Embryonic facial prominence (tissue), 1 donor: ENCODE measurements around the gene DQX1.
"Not testable (repeated sequence)": the region's sequence is repeated elsewhere in the genome, so short reads cannot be mapped to it uniquely, and the experiment has no call there.

Source experiments
- DNase-seq: peaks from one replicate; pipeline ENCODE4 v3.0.0-alpha.2; 2016; ENCODE audit errors: extremely low spot score

DQX1 gene

DNA sequence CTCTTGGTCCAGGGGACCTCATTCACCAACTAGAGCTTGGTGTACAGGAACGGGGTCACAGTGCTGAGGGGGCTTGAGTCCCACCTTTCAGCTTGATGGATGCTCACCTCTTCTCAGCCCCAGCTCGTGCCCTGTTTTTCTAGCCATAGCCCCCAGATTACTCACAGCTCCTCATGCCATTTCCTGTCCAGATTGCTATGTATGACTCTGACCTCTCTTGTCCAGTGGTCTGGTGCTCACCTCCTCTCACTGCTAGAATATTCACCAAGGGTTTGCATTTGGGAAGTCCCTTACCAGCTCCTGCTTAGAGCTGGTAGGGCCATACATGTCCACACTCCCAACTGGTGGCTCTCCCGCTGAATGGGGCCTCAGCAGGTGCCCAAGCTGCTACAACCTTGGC lies 32.5 kb downstream of the DQX1 start:
- no peak for DNase-seq

DNA sequence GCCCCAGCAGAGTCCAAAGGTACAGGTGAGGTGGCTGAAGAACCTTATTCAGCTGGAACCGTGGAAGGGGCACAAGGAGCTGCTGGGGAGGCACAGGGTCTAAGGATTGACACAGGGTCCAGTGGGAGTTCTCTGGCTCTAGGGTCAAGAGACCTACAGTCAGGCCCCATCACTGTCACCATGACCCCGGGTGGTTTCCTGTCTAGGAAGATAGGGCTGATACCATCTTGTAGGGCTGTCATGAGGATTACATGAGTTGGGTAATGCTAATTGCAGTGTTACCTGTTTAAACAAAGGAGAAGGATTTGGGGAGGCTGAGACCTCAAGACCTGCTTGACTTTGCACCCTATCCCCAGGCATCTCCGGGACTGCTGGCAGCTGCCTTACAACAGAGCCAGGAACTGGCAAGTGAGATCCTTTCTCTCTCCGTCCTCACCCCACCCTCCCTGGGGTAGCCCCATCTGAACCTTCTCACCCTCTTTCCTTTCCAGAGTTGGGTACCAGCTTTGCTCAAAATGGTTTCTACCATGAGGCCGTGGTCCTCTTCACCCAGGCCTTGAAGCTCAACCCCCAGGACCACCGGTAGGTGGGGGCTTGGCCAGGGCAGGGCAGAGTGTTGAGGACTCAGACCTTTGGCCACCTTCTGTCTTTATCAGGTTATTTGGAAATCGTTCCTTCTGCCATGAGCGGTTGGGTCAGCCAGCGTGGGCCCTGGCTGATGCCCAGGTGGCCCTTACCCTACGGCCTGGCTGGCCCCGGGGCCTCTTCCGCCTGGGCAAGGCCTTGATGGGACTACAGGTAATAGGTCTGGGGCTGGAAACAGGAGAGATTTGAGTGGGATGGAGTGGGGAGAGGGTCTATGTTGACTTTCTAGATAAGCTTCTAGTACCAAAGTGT lies 34.1 kb downstream of the DQX1 start:
- no peak for DNase-seq

DNA sequence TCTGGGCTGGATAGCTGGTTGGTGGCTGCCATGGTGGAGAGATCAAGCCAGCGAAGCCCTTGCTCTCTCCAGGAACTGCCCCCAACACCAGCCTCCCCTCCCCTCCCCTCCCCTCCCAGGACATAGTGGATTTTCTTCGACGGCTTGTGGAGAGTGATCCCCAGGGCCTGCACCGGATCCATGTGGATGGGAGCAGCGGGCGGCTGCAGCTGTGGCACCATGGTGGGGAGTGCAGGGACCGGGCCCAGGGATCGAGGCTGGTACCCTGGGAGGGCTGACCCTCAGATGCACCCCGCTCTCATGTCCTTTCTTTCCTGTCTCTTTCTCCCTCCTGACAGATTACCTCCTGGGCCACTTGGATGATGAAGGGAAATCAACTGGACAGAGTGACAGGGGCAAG lies 36.1 kb downstream of the DQX1 start:
- DNase-seq, result no peak

DNA sequence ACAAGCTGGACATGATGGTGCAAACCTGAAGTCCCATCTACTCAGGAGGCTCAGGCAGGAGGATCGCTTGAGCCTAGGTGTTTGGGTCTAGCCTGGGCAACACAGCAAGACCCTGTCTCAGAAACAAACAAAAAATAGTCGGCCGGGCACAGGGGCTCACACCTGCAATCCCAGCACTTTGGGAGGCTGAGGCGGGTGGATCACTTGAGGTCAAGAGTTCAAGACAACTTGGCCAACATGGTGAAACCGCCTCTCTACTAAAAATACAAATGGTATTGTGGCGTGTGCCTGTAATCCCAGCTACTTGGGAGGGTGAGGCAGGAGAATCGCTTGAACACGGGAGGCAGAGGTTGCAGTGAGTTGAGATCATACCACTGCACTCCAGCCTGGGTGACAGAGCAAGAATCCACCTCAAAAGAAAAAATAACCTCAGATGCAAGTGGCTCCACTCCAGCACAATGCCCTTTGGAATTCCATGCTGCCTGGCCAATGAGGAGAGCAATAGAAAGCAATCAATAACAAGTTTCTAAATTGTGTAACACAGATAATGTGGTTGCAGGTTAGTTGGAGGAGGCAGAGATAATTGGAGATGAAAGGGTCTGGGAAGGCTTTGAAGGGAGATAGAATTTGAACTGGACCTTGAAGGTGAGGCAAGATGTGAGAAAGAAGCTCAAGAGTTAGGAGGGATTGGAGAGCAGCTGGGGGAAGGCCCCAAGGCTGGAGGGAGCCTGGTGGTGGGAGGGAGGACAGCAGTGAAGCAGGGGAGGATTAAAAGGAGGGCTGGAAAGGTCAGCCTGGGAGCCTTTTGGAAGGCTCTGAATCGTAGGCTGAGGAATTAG lies 37.2 kb downstream of the DQX1 start:
- no peak for DNase-seq

DNA sequence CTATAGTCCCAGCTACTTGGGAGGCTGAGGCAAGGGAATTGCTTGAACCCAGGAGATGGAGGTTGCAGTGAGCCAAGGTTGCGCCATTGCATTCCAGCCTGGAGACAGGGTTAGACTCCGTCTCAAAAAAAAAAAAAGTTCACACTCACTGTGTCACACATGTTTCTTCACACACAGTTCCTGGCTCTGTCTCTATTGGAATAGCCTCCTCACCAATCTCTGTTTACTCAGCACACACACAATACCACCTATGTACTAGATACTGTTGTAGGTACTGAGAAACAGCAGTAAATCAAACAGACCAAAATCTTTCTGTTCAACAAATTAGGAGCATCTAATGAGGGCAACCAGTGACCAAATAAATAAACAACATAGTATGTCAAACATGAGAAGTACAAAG lies 39.9 kb downstream of the DQX1 start:
- no peak for DNase-seq

DNA sequence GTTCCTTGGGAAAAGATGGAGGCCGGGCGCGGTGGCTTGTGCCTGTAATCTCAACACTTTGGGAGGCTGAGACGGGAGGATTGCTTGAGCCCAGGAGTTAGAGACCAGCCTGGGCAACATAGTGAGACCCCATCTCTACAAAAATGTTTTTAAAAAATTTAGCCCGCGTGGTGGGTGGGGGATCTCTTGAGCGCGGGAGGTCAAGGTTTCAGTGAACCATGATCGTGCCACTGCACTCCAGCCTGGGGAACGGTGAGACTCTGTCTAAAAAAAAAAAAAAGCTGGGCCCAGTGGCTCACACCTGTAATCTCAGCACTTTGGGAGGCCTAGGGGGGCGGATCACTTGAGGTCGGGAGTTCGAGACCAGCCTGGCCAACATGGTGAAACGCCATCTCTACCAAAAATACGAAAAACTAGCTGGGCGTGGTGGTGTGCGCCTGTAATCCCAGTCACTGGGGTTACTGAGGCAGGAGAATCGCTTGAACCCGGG lies 42.3 kb downstream of the DQX1 start:
- DNase-seq, result not testable (repeated sequence)

DNA sequence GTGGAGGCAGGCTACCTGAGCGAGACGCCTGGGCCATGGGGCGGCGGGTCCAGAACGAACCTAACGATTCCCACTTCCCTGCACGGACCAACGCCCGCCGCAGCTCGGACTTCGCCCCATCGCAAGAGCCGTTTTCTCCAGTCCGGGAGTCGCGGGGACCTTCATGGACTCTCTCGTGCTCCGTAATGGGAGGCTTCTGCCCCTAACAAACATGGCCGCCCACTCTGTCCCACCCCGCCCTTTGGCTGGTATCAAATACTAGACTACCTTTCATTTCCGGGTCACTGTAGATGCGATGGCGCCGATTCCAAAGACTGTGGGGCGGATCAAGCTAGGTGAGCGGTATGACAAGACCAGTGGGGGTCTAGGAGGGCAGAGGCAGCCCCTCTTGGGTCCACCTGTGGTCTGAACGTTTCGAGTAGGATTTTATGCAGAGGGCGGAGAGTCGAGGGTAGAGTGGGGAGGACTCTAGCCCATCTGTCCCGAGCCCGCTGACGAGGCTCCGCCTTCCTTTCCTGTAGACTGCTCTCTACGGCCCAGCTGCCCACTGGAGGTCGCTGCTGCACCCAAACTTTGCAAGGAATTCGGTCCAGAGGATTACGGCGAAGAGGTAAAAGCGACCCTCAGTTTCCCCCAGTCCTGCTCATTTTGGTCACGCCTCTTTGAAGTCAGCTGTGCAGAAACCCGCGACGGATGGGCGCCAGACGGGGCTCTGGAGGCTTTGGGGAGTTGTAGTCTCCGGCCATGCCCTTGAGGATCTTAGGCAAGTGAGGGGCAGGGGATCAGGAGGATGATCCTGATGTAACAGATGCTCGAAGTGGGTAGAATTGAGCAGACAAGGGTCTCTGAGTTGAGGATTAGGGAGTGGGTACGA lies 43.0 kb downstream of the DQX1 start, which contains the start of the genes CCDC142 and TTC31:
Gene CCDC142, minus strand, starts transcription at position 198 of the 874 bp plus-strand sequence. Its CDS starts 161 bp downstream, at position 37.
Gene TTC31, plus strand, starts transcription at position 281 of the 874 bp plus-strand sequence. Its CDS starts 15 bp downstream, at position 296.
- peak; percentile 95 for DNase-seq

DNA sequence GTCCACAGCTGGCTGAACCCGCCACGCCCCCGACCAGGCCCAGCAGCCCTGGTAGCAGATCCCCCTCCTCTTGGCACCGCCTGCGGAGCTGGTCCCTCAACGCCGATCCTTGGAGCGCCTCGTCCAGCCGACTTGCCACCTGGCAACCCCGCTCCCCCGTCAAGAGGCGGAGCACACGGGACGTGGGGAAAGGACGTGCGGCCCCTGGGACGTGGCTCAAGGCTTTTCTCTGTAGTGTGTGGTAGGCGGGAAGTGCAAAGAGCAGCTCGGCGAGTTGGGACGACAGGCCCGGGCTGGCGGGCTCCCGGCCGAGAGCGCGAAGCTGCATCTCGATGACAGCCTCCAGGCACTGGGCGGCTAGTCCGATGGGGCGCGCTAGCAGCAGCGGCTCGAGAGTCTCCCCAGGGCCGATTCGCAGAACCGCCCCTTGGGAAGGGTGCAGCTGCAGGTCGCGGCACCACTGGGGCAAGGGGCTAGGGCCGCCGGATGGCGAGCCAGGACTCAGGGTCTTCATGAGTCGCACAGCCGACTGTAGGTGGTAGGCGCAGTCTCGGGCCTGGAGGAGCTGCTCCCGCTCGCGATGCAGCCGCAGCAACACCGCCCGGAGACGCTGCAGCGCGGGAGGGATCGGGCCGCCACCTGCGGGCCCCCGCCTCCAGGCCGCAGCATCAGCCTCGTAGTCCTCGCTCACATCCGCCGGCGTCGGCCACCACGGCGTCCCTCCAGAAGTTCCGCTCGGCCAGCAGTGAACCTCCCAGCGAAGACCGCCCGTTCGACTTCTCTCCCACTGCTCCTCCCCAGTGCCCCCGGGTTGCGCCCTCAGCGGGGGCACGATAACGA lies 43.9 kb downstream of the DQX1 start:
- DNase-seq, result no peak

DNA sequence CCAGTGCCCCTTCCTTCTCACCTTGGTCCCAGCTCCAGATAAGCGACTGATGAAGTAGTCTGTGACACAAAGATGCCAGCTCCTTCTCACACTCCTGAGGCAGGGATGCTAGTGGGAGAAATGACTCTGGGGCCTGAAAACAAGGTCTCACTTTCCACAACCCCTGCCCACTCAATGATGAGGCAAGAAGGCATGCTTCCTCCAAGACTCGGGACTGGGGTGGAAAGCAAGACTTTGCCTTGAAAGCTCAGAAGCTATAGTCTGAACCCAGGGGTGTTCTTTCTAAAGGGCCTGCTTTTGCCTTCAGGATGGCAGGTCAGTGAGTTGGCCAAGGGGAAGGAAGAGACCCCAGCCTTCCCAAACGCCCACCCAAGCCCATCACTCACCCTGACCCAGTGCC lies 44.6 kb downstream of the DQX1 start:
- no peak for DNase-seq

DNA sequence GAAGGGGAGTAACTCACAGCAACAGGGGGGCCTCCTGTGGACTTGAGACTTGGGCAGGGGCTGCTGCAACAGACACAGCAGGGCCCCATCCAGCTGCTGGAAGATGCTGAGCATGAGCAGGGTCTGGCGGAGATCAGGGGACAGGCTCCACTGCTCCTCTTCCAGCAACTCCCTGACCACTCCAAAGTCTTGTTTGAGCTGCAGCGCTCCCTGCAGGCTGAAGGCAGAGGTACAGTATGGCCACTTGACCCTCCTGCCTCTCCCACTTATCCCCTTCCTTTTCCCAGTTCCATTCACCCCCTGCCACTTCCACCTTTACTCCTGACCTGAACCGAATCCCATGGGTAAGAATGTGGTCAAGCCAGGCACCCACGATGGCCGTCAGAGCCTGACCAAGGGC lies 51.1 kb downstream of the DQX1 start:
- DNase-seq, result no peak

DNA sequence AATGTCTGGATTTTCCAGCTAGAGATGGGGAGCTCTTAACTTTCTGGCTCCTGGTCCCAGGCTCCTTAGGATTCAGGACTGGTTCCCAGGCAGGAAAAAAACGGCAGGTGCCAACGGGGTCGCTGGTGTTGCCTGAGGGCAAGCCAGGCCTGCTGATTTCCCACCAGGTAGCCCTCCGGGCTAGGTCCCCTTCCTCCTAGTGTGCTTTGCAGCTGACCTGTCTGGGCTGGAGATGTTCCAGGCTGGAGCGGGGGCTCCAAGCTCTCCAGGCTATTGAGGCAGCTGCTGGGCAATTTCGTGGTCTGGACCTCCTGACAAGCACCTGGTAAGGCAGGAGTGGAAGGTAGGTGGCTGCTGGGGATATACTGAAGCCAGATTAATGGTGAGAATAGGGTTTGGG lies 51.5 kb downstream of the DQX1 start:
- no peak for DNase-seq

DNA sequence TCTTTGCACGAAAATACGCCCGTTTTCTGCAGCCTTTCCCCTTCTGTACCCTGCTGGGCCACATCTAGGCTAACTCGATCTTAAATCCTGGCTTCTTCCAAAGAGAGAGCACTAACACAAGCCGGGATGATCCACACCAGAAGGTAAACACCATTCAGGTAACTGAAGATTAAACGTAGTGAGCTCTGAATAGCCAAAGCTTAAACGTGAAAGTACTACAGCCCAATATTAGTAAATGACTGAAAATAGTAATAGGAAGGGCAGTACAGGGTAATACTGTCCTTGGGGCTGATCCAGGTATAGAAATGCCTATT lies 53.1 kb downstream of the DQX1 start:
- no peak for DNase-seq

DNA sequence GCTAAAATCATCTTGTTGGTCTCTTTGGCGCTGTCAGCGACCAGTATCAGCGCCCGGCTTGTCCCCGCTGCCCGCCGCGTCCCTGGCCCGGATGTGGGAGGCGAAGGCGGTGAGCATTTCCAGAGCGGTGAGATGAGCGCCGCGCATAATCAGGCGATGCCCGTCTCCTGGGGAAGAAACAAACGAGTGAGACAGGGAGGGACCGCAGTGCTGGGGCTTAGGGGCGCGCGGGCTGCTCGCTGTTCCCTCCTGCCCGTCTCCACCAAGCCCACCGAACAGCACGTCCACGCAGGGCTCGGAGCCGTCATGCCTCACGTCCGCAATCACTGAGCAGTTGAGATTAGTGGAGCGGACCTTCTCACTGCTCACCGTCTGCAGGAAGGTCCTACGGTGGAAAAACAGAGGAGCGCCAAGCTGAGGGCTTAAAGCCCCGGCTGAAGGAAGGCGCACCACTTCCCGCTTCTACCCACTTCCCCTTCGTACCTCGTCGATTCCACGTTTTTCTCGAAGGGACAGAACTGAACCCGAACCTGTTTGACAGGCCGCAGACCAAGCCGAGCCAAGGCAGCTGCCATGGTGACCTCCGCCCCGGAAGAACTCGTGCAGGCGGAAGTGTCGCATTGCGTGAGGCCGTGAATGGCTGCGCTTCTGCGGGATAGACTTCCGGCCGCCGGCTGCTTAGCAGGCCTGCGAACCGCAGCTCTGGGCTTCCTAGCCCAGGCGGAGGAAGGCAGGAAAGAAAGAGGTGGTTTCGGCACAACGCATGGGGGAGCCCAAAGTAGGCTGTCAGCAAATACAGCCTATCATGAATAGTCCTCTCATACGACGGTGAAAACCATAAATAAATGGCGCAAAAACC lies 53.7 kb downstream of the DQX1 start, which contains the start of gene MRPL53:
Gene MRPL53, minus strand, starts transcription at position 595 of the 859 bp plus-strand sequence. Its CDS starts 20 bp downstream, at position 575.
- peak; percentile 84 for DNase-seq

DNA sequence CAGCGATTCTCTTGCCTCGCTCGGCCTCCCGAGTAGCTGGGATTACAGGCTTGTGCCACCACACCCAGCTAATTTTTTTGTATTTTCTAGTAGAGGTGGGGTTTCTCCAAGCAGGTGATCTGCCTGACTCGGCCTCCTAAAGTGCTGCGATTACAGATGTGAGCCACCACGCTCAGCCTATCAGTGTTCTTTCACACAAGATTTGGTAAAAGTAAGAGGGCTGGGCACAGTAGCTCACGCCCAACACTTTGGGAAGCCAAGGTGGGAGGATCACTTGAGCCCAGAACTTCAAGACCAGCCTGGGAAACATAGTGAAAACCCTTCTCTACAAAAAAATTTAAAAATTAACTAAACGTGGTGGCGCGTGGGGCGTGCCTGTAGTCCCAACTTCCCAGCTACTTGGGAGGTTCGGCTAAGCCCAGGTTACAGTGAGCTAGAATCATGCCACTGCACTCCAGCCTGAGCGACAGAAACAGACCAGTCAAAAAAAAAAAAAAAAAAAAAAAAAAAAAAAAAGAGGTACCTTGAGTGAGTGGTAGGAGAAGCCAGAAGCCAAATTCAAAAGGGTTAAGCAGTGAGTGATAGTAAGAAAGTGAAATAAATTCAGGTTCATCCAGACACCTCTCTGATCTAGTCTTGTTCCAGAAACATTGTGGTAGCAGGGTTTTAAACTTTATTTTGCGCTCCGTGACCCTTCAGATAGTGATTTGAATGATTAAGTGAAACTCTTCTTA lies 54.5 kb downstream of the DQX1 start:
- no peak for DNase-seq

DNA sequence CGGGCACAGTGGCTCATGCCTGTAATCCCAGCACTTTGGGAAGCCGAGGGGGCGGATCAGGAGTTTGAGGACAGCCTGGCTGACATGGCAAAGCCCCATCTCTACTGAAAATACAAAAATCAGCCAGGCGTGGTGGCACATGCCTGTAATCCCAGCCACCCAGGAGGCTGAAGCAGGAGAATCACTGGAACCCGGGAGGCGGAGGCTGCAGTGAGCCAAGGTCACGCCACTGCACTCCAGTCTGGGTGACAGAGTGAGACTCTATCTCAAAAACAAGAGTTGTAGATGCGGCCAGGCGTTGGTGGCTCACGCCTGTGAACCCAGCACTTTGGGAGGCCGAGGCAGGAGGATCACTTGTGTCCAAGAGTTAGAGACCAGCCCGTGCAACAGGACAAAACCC lies 55.3 kb downstream of the DQX1 start:
- DNase-seq, result not testable (repeated sequence)
